ENCODE data around the gene MAGEB2.
"Not testable (repeated sequence)": the region's sequence is repeated elsewhere in the genome, so short reads cannot be mapped to it uniquely, and the experiment has no call there.

- TF ChIP-seq CTCF, POLR2A (IDR thresholded peaks at IDR 0.05): not testable (repeated sequence)
Observed at GRCh38 chrX:30193910-30194309, 21.5 kb upstream of the MAGEB2 start.
